Inflammatory macrophage treated with lipopolysaccharide for 1 hour (primary cell): ENCODE measurements around the gene IL21R.
"Not testable (repeated sequence)": the region's sequence is repeated elsewhere in the genome, so short reads cannot be mapped to it uniquely, and the experiment has no call there.

ENCODE experiments used
- DNase-seq, 2 donors: peaks; one replicate each; pipeline ENCODE4 v3.0.0-alpha.2; 2020 to 2022

Gene IL21R

GRCh38 chr16:27428026-27428785 lies 26.2 kb downstream of the IL21R start:
- peak; percentile 34 to 37 for DNase-seq

GRCh38 chr16:27429330-27429871 lies 27.4 kb downstream of the IL21R start:
- no peak for DNase-seq

- DNase-seq = no peak
These were observed 28.0 kb downstream of the IL21R start for GRCh38 chr16:27429981-27430441.

- no peak for DNase-seq
These were observed 28.5 kb downstream of the IL21R start for GRCh38 chr16:27430512-27430911.

- DNase-seq = peak in 1 of 2 donors; percentile 64
These were observed 29.0 kb downstream of the IL21R start for GRCh38 chr16:27430923-27431484.

- no peak for DNase-seq
These were observed 30.0 kb downstream of the IL21R start for GRCh38 chr16:27431773-27432532.

GRCh38 chr16:27432558-27432957 lies 30.6 kb downstream of the IL21R start:
- peak in 1 of 2 donors; percentile 43 for DNase-seq

- DNase-seq = not testable (repeated sequence)
These were observed 31.2 kb downstream of the IL21R start for GRCh38 chr16:27433191-27433590.

- peak; percentile 31 to 59 for DNase-seq
These were observed 31.7 kb downstream of the IL21R start for GRCh38 chr16:27433636-27434035.

GRCh38 chr16:27434141-27435051 lies 32.4 kb downstream of the IL21R start:
- DNase-seq = no peak

- not testable (repeated sequence) for DNase-seq
These were observed 33.2 kb downstream of the IL21R start for GRCh38 chr16:27435146-27435545.

- no peak for DNase-seq
These were observed 34.1 kb downstream of the IL21R start for GRCh38 chr16:27436065-27436464.

GRCh38 chr16:27436921-27437650 lies 35.1 kb downstream of the IL21R start:
- DNase-seq = no peak

GRCh38 chr16:27437946-27438345 lies 36.0 kb downstream of the IL21R start:
- DNase-seq = no peak

GRCh38 chr16:27439271-27440018 lies 37.5 kb downstream of the IL21R start:
- no peak for DNase-seq

- no peak for DNase-seq
These were observed 39.3 kb downstream of the IL21R start for GRCh38 chr16:27441276-27441675.

GRCh38 chr16:27441998-27442397 lies 40.0 kb downstream of the IL21R start:
- no peak for DNase-seq

- DNase-seq = no peak
These were observed 42.0 kb downstream of the IL21R start for GRCh38 chr16:27444015-27444414.

GRCh38 chr16:27444470-27444869 lies 42.5 kb downstream of the IL21R start:
- DNase-seq = no peak

GRCh38 chr16:27445502-27446175 lies 43.7 kb downstream of the IL21R start:
- DNase-seq = no peak
